Measurements from ENCODE around the gene ARPC4.

GRCh38 chr3:9748031-9748430, 44.9 kb upstream of the ARPC4 start:
- TF ChIP-seq GATA3 (IDR thresholded peaks at IDR 0.05; ENCODE audit: borderline replicate concordance) (no peak), POLR2A (IDR thresholded peaks at IDR 0.05; ENCODE audit: low read length) (no peak), CBX8 (IDR thresholded peaks at IDR 0.05) (no peak), ELK1 (IDR thresholded peaks at IDR 0.05; ENCODE audit: low read depth, low read length) (no peak), RAD21 (conservative IDR thresholded peaks at IDR 0.05 in 1 of 2, IDR thresholded peaks at IDR 0.05 in 1 of 2) (no peak), JUN (IDR thresholded peaks at IDR 0.05) (no peak), RARB (CRISPR knock-in tag; IDR thresholded peaks at IDR 0.05) (no peak), EP300 (IDR thresholded peaks at IDR 0.05) (no peak), RFX5 (IDR thresholded peaks at IDR 0.05) (no peak), KDM5A (IDR thresholded peaks at IDR 0.05) (no peak), KDM1A (IDR thresholded peaks at IDR 0.05; ENCODE audit: low read depth) (no peak)

Measured in A549 (cell line).